ENCODE results near the gene LYG2.

Gene LYG2

DNA sequence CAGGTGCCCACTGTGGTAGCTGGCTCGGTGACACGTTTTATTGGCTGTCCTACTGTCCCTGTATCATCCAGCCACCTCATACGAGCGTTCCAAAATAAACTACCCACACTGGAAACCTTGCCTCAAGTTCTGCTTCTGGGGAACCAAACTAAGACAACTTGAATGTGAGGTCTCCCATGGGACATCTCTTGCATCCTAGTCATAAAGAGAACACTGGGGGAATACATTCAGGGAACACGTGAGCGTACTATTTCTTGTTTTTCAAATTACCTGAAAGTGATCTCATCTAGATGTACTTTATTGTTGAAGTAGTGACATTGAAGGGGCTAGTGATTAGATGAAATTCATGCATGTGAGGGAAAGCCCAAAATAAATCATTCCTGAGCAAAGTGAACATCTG, 15.0 kb downstream of the LYG2 start:
- TF ChIP-seq GATA2 (IDR thresholded peaks at IDR 0.05; ENCODE audit: low read depth, low read length): no peak
- no peak for TF ChIP-seq GATA3 (IDR thresholded peaks at IDR 0.05; ENCODE audit: low read depth, low read length)

DNA sequence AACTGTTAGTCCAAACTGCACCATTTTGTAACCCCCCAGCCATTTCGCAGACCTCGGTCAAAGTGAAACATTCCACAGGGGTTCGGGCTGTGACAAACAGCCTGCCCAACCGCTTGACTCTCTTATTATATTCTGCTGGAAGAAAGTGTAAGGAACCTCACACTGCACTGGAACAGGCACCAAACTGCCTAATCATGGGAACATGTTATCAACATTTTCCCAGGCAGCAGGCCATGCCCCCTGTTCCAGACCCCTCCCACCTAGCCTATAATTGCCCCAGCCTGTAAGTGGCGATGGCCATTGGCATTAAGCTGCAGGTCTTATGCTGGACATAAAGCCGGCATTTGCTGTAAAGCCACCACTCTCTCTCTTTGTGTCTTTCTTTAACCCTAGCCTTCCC, 16.9 kb downstream of the LYG2 start:
- TF ChIP-seq GATA2 (IDR thresholded peaks at IDR 0.05; ENCODE audit: low read depth, low read length) (no peak), GATA3 (IDR thresholded peaks at IDR 0.05; ENCODE audit: low read depth, low read length) (no peak)

DNA sequence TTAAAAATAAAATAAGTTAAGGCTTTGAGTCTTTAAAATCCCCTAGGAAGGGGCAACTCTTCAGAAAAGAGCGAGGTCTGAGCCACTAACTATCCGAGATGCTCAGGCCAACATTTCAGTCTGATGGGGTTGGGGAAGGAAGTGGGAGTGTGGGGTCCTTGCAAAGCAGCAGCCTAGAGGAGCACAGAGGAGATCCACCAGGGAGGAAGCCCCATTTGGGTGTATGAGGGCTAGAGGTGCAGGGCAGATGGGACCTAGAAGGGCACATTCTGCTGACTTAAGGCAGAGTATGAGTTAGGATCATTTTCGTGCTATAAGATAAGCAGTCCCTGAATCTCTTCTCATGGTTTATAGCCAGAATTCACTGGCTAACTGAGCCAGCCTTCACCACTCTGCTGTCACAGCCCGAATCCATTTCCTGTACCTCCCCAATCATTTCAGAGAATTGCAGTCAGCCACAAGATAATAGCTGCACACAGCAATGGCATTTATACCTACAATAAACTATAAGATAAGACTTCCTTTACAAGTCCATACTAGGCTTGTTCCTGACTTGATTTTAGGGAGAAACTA, 37.5 kb downstream of the LYG2 start:
- no peak for TF ChIP-seq GATA2 (IDR thresholded peaks at IDR 0.05; ENCODE audit: low read depth, low read length)
- TF ChIP-seq GATA3 (IDR thresholded peaks at IDR 0.05; ENCODE audit: low read depth, low read length): no peak

DNA sequence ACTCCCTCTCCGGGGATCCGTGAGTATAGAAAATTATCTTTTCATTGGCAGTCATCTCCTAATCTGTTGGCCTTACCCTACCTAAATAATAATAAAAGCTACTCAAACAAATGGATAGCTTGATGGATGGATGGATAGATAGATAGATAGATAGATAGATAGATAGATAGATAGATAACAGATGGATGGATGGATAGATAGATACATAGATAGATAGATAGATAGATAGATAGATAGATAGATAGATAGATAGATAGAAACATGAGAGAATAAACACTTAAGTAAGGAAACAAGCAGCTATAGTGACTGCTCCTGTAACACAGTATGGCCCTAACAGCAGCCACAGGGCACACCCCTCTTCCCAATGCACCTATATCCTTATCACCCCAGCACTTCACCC, 39.4 kb downstream of the LYG2 start:
- no peak for TF ChIP-seq GATA2 (IDR thresholded peaks at IDR 0.05; ENCODE audit: low read depth, low read length)
- TF ChIP-seq GATA3 (IDR thresholded peaks at IDR 0.05; ENCODE audit: low read depth, low read length): no peak

DNA sequence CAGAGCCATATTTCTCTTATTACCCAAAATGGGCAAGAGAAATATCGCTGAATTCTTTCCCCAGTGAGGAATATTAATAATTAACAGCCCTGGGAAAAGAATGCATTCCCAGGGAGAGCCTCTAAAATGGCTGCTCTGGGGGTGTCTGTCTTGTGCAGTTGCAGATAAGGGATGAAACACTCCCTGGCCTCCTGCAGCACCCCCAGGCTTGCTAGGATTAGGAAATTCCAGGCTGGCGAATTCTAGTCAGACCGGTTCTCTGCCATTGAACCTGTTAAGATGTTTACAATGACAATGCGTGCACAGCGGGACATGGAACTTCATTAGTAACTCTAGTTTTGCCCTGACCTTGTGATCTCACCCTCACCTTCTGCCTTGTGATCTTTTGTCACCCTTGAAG, 50.0 kb downstream of the LYG2 start:
- no peak for TF ChIP-seq GATA3 (IDR thresholded peaks at IDR 0.05; ENCODE audit: low read depth, low read length)
- TF ChIP-seq GATA2 (IDR thresholded peaks at IDR 0.05; ENCODE audit: low read depth, low read length): no peak

DNA sequence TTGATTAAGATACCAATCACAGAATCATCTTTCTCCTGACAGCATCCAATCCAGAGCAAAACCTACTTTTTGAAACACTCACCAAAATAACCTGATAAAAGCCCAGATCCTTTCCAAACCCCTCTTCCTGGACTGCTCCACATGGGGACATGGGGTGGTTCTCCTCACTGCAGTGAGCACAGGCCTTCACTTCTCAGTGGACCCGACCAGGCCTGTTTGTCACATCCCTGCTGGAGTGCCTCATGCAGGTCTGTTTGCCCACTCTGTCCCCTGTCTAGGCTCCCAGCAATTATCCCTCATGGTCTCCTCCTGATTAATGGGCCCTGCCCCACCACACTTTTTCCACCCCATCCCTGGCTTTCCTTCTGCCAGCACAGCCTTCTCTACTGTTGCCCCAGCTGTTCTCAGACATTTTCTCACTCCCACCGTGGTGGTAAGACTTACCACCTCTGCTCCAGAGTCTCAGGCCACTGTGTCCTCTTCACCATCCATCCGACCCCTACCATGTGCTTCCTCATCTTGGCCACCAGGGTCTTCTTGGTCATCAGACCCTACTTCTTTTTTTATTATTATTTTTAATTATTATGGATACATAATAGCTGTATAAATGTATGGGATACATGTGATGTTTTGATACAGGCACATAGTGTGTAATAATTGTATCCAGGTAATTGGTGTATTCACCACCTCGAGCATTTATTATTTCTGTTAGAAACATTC, 53.3 kb downstream of the LYG2 start:
- TF ChIP-seq GATA2 (IDR thresholded peaks at IDR 0.05; ENCODE audit: low read depth, low read length): no peak
- no peak for TF ChIP-seq GATA3 (IDR thresholded peaks at IDR 0.05; ENCODE audit: low read depth, low read length)

DNA sequence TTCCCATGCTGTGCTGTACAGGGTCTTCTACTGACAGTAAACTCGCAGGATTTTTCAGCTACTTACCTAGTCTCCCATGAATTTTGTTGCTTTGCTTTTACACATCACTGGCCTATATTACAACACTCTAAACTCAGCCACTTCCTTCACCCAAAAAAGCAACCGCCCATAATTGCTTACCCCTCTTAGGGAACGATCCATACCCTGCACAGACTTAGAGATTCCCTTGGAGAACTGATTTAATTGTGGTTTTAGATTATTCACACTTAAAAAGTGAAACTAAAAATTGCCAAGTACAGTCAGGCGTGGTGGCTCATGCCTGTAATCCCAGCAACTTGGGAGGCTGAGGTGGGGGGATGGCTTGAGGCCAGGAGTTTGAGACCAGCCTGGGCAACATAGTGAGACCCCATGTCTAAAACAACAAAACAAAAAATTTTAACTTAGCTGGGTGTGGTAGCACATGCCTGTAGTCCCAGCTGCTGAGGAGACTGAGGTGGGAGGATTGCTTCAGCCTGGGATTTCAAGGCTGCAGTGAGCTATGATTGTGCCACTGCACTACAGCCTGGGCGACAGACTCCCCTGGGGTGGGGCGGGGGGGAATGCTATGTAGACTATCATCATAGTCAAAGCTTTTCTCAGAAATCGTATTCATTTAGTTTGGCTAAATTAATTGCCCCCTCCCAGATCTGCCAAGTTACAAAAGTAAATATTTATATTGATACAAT, 55.2 kb downstream of the LYG2 start:
- TF ChIP-seq GATA3 (IDR thresholded peaks at IDR 0.05; ENCODE audit: low read depth, low read length) (no peak), GATA2 (IDR thresholded peaks at IDR 0.05; ENCODE audit: low read depth, low read length) (no peak)

DNA sequence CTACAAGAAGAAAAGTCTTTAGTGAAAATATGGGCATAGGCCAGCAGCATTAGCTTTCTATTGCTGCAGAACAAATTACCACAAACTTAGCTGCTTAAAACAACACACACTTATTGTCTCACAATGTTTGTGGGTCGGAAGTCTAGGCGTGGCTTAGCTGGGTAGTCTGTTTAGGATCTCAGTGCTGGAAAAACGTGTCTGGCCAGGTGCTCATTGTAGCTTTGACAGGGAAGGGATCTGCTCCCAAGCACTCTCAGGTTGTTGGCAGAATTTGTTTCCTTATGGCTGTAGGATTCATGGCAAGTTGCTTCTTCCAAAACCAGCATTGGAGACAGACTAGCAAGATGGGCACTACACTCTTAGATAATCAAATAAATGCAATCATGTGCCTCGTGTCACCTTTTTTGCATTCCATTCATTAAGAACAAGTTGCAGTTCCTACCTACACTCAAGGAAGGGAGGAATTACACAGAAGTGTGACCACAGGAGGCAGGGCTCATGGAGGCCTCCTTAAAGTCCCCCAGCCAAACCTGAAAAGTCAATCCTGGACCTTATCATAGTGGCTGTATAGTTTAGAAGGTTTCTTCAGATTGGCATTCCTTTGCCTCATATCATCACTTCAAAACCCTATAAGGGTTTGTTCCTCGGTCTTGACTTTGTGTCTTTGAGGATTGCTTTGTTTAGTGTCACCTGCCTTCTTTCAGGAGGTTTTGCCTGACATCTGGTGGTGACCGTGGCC, 57.2 kb downstream of the LYG2 start:
- TF ChIP-seq GATA3 (IDR thresholded peaks at IDR 0.05; ENCODE audit: low read depth, low read length): no peak
- TF ChIP-seq GATA2 (IDR thresholded peaks at IDR 0.05; ENCODE audit: low read depth, low read length): no peak
